Natural killer cell (primary cell): ENCODE data around the gene NIPBL. TPM values are rescaled to one million over a fixed set of nuclear protein-coding genes. Genes with fewer than 3 reads are reported as not detected.
A peak's percentile ranks its signal among the peaks of the same experiment; 100 is the strongest.

ENCODE experiments used
- ATAC-seq, 3 donors: fragments of 150-1000 bp in 2 of 3; fragments of 200-7000 bp in 1 of 3; cut with Tn5 transposase; 1 replicate in 1 of 3; 2 replicates in 2 of 3; pipeline ENCODE4 v1.10.0; 2021; ENCODE audit warnings: mild to moderate bottlenecking in 2 of 3, moderate library complexity in 2 of 3
- DNase-seq, 2 donors: peaks; one replicate each; pipeline versions ENCODE4 v3.0.0 to v3.0.0-alpha.2; 2013 to 2021; ENCODE audit warnings: mixed read lengths in 1 of 2
- H3K27ac ChIP-seq: one replicate; pipeline ENCODE4 v1.5.1; 2013; ENCODE audit warnings: mild to moderate bottlenecking, low read length
- H3K27me3 ChIP-seq: one replicate; pipeline ENCODE4 v1.6.1; 2013; ENCODE audit warnings: low read length; ENCODE audit not compliant: control insufficient read depth, insufficient read depth
- H3K36me3 ChIP-seq: one replicate; pipeline ENCODE4 v1.6.1; 2013; ENCODE audit warnings: low read length; ENCODE audit not compliant: control insufficient read depth, insufficient read depth
- H3K4me1 ChIP-seq: one replicate; pipeline ENCODE4 v1.6.1; 2013; ENCODE audit warnings: low read length; ENCODE audit not compliant: control insufficient read depth, insufficient read depth
- H3K4me3 ChIP-seq: one replicate; pipeline ENCODE4 v1.5.1; 2013; ENCODE audit warnings: low read length
- H3K9me3 ChIP-seq: one replicate; pipeline ENCODE4 v1.6.1; 2013; ENCODE audit warnings: low read length; ENCODE audit not compliant: control insufficient read depth, insufficient read depth
- H3K27ac Mint-ChIP-seq, 2 donors: one replicate each; pipeline ENCODE4 v1.8.0; 2022; ENCODE audit warnings: mild to moderate bottlenecking in 2 of 2, mixed read lengths in 2 of 2, moderate library complexity in 1 of 2
- H3K27me3 Mint-ChIP-seq, 2 donors: one replicate each; pipeline ENCODE4 v1.8.0; 2022; ENCODE audit warnings: low read depth in 2 of 2, mixed read lengths in 2 of 2
- H3K36me3 Mint-ChIP-seq: one replicate; pipeline ENCODE4 v1.8.0; 2022; ENCODE audit warnings: mixed read lengths
- H3K4me1 Mint-ChIP-seq, 2 donors: one replicate each; pipeline ENCODE4 v1.8.0; 2022; ENCODE audit warnings: mixed read lengths in 2 of 2
- H3K4me3 Mint-ChIP-seq: one replicate; pipeline ENCODE4 v1.8.0; 2022; ENCODE audit warnings: mild to moderate bottlenecking, moderate library complexity, mixed read lengths
- H3K9me3 Mint-ChIP-seq, 2 donors: one replicate each; pipeline ENCODE4 v1.8.0; 2022; ENCODE audit warnings: mixed read lengths in 2 of 2
- CTCF ChIP-seq: fragments of 200-600 bp; IDR thresholded peaks from one replicate; pipeline ENCODE4 v1.8.0; 2022; ENCODE audit warnings: antibody characterized with exemption
- WGBS: methylation state at CpG from one replicate; pipeline ENCODE4 v1.1.7; 2013; ENCODE audit warnings: missing lambda C conversion rate; ENCODE audit not compliant: insufficient coverage; 5-methylcytosine and 5-hydroxymethylcytosine counted together
- intact Hi-C: fragments of 100-400 bp; cut with micrococcal nuclease; formaldehyde crosslinking; loops from one replicate; pipeline ENCODE4 v1.14.2; 2022
- total RNA-seq, 4 donors: library from RNA; stranded (reverse); fragments of 120-200 nt in 1 of 4; gene quantifications; one replicate each; pipeline versions ENCODE4 v1.2.3 to v1.2.4, GENCODE V29; 2013 to 2022

The NIPBL gene
- total RNA-seq, 3 donors from 2014 or later (not counting 1 experiment from before 2014, with no cell fraction given), result 137 to 153 (median 145) TPM

- peak overlapping the region; percentile 5 to 14 for H3K27ac Mint-ChIP-seq
- H3K4me1 ChIP-seq, result peaks cover 11% of the 10 kb centered on the region
- intact Hi-C loops, result no loop called here
Observed at GRCh38 chr5:36901856-36902255, 25.3 kb downstream of the NIPBL start.

GRCh38 chr5:36902353-36902752 is 25.8 kb downstream of the NIPBL start:
- H3K9me3 Mint-ChIP-seq, result no peaks in the 10 kb centered on the region
- DNase-seq (no peak), ATAC-seq (no peak)
- intact Hi-C loops, result no loop called here
- Histone ChIP-seq H3K36me3 (no peaks in the 10 kb centered on the region), H3K9me3 (peaks cover 4% of the 10 kb centered on the region), H3K27me3 (no peaks in the 10 kb centered on the region), H3K4me1 (peaks cover 11% of the 10 kb centered on the region), H3K27ac (no peak overlapping the region), H3K4me3 (no peak overlapping the region)
- peaks cover 79 to 83% of the 10 kb centered on the region in 2 donors for H3K4me1 Mint-ChIP-seq
- 100% methylated on average over 1 of the region's 1 CpG for WGBS
- no peak overlapping the region for H3K4me3 Mint-ChIP-seq
- no peaks in the 10 kb centered on the region for H3K27me3 Mint-ChIP-seq
- H3K36me3 Mint-ChIP-seq, result no peaks in the 10 kb centered on the region
- no peak for TF ChIP-seq CTCF
- peak overlapping the region; percentile 5 to 14 for H3K27ac Mint-ChIP-seq

More at GRCh38 chr5:36901856-36902255, 25.3 kb downstream of the NIPBL start:
- H3K9me3 Mint-ChIP-seq, result no peaks in the 10 kb centered on the region
- peaks cover 79 to 82% of the 10 kb centered on the region in 2 donors for H3K4me1 Mint-ChIP-seq
- peak in 1 of 3 donors; percentile 5 for ATAC-seq
- Histone ChIP-seq H3K4me3 (no peak overlapping the region), H3K36me3 (no peaks in the 10 kb centered on the region), H3K9me3 (peaks cover 4% of the 10 kb centered on the region), H3K27me3 (no peaks in the 10 kb centered on the region), H3K27ac (no peak overlapping the region)
- 95% methylated on average over 3 of the region's 3 CpGs for WGBS
- no peaks in the 10 kb centered on the region for H3K27me3 Mint-ChIP-seq
- no peaks in the 10 kb centered on the region for H3K36me3 Mint-ChIP-seq
- no peak for DNase-seq
- no peak for TF ChIP-seq CTCF
- peak overlapping the region; percentile 7 for H3K4me3 Mint-ChIP-seq

GRCh38 chr5:36904677-36905076 is 28.1 kb downstream of the NIPBL start:
- Mint-ChIP-seq H3K4me1 (peaks cover 80 to 86% of the 10 kb centered on the region in 2 donors), H3K4me3 (peak overlapping the region; percentile 35), H3K27me3 (no peaks in the 10 kb centered on the region), H3K9me3 (no peaks in the 10 kb centered on the region), H3K36me3 (no peaks in the 10 kb centered on the region), H3K27ac (peak overlapping the region; percentile 24 to 31)
- H3K4me1 ChIP-seq, result peaks cover 9% of the 10 kb centered on the region
- H3K27ac ChIP-seq, result no peak overlapping the region
- H3K27me3 ChIP-seq, result no peaks in the 10 kb centered on the region
- no peak overlapping the region for H3K4me3 ChIP-seq
- intact Hi-C loops, result no loop called here
- 62% methylated on average over 2 of the region's 2 CpGs for WGBS
- peaks cover 4% of the 10 kb centered on the region for H3K9me3 ChIP-seq
- no peaks in the 10 kb centered on the region for H3K36me3 ChIP-seq
- DNase-seq (no peak), ATAC-seq (no peak)
- no peak for TF ChIP-seq CTCF
